Activated CD4-positive, alpha-beta T cell treated with anti-CD3 and anti-CD28 coated beads for 4 hours (primary cell): ENCODE data around the gene TPD52L2.
"Not testable (repeated sequence)": the region's sequence is repeated elsewhere in the genome, so short reads cannot be mapped to it uniquely, and the experiment has no call there.

Experiments used
- DNase-seq, 2 donors: peaks; one replicate each; pipeline ENCODE4 v3.0.0-alpha.2; 2020

Gene TPD52L2

GRCh38 chr20:63857764-63858392, 7.2 kb upstream of the TPD52L2 start:
- no peak for DNase-seq

GRCh38 chr20:63858393-63859165, 6.5 kb upstream of the TPD52L2 start:
- no peak for DNase-seq

- DNase-seq, result no peak
Measured at GRCh38 chr20:63859166-63859699, 5.8 kb upstream of the TPD52L2 start.

- DNase-seq, result no peak
Measured at GRCh38 chr20:63860325-63861051, 4.6 kb upstream of the TPD52L2 start.

- DNase-seq, result no peak
Measured at GRCh38 chr20:63861365-63861934, 3.6 kb upstream of the TPD52L2 start, which contains the start of gene ABHD16B. Gene ABHD16B, plus strand, starts transcription at chr20:63861498. Its CDS starts 43 bp downstream, at chr20:63861541.

GRCh38 chr20:63861981-63862901, 2.8 kb upstream of the TPD52L2 start:
- DNase-seq, result no peak

- no peak for DNase-seq
Measured at GRCh38 chr20:63863021-63863797, 1.9 kb upstream of the TPD52L2 start.

GRCh38 chr20:63863798-63864544, 1.1 kb upstream of the TPD52L2 start:
- DNase-seq, result peak; percentile 68 to 78

- DNase-seq, result no peak
Measured at GRCh38 chr20:63864545-63864977, 509 bp upstream of the TPD52L2 start.

- DNase-seq, result not testable (repeated sequence)
Measured at GRCh38 chr20:63867042-63867441, 2.0 kb downstream of the TPD52L2 start.

GRCh38 chr20:63868264-63868663, 3.2 kb downstream of the TPD52L2 start:
- no peak for DNase-seq

- DNase-seq, result peak; percentile 36
Measured at GRCh38 chr20:63873477-63873971, 8.5 kb downstream of the TPD52L2 start.

GRCh38 chr20:63874241-63874640, 9.2 kb downstream of the TPD52L2 start:
- DNase-seq, result not testable (repeated sequence)

GRCh38 chr20:63876489-63877036, 11.5 kb downstream of the TPD52L2 start:
- no peak for DNase-seq

GRCh38 chr20:63877755-63878470, 12.8 kb downstream of the TPD52L2 start:
- no peak for DNase-seq

- no peak for DNase-seq
Measured at GRCh38 chr20:63878899-63879663, 14.0 kb downstream of the TPD52L2 start.

- not testable (repeated sequence) for DNase-seq
Measured at GRCh38 chr20:63880901-63881300, 15.8 kb downstream of the TPD52L2 start.
